Activated CD8-positive, alpha-beta T cell treated with anti-CD3 and anti-CD28 coated beads for 36 hours (primary cell): ENCODE results near the gene TBL1XR1. TPM values are rescaled to one million over a fixed set of nuclear protein-coding genes. Genes with fewer than 3 reads are reported as not detected.

ENCODE experiments used
- ATAC-seq: fragments of 200-7000 bp; cut with Tn5 transposase; one replicate; pipeline ENCODE4 v1.10.0; 2021; ENCODE audit warnings: mild to moderate bottlenecking, moderate library complexity
- CTCF ChIA-PET: fragments of 350-600 bp; sonication (Branson Sonifier 250); formaldehyde crosslinking; loops from one replicate; lab custom pipeline; 2021; ENCODE audit warnings: antibody characterized with exemption; lab: Charles Lee
- POLR2A ChIA-PET: fragments of 350-600 bp; sonication (Branson Sonifier 250); formaldehyde crosslinking; loops from one replicate; lab custom pipeline; 2021; ENCODE audit warnings: antibody characterized with exemption; lab: Charles Lee
- DNase-seq: peaks from one replicate; pipeline ENCODE4 v3.0.0-alpha.2; 2020
- H3K27ac Mint-ChIP-seq: one replicate; pipeline ENCODE4 v1.8.0; 2021; ENCODE audit warnings: mild to moderate bottlenecking, mixed read lengths
- H3K27me3 Mint-ChIP-seq: one replicate; pipeline ENCODE4 v1.8.0; 2021; ENCODE audit warnings: mixed read lengths
- H3K36me3 Mint-ChIP-seq: one replicate; pipeline ENCODE4 v1.8.0; 2021; ENCODE audit warnings: low read depth, mixed read lengths
- H3K4me1 Mint-ChIP-seq: one replicate; pipeline ENCODE4 v1.8.0; 2021; ENCODE audit warnings: low read depth, mixed read lengths
- H3K4me3 Mint-ChIP-seq: one replicate; pipeline ENCODE4 v1.8.0; 2021; ENCODE audit warnings: mild to moderate bottlenecking, moderate library complexity, mixed read lengths
- H3K9me3 Mint-ChIP-seq: one replicate; pipeline ENCODE4 v1.8.0; 2021; ENCODE audit warnings: mixed read lengths
- intact Hi-C: fragments of 100-400 bp; cut with micrococcal nuclease; formaldehyde crosslinking; loops from one replicate; pipeline ENCODE4 v1.10.0; 2022
- total RNA-seq, 2 experiments: library from RNA; stranded (reverse); gene quantifications; one replicate each; pipeline ENCODE4 v1.2.3, GENCODE V29; 2021
- TF ChIP-seq, protein P1 (sequence below): fragments of 200-600 bp; IDR thresholded peaks from one replicate; pipeline ENCODE4 v1.8.0; 2022; ENCODE audit warnings: antibody characterized with exemption, mild to moderate bottlenecking

Gene TBL1XR1
- total RNA-seq, result 100 to 1,000 TPM; 153 to 158 TPM

DNA sequence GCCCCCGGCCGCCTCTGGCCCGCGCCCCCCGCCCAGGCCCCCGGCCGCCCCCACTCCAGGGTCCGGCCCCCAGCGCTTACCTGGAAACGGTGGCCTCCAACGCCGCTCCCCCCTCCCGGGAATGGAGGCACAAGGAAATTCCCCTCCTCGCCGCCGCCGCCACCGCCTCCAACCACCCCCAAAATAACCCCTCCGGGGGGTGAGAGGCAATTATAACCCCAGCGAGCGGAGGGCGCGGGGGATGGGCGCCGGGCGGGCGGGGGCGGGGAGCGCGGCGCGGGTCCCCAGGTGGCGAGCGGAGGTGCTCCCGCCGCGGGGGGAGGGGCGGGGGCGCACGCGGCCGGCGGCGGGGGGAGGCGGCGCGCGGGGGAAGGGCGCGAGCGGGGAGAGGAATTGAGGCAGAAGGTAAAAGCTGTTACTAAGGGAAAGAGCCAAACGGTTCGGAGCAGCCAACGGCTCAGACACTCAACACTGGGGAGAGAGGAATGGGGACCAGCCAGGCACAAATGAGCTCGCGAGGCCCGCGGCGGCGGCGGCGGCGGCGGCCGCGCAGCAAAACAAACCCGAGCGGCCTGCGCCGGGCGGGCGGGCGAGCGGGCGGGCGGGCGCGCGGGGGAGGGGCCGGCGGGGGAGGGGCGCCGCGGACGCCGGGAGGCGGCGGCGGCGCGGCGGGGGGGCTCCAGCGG, at the start of gene TBL1XR1:
Gene TBL1XR1, minus strand, starts transcription at position 442 of the 686 bp plus-strand sequence. CDS start 132,505 bp downstream, outside the sequence.
- Mint-ChIP-seq H3K4me1 (peaks cover 51% of the 10 kb centered on the region), H3K9me3 (peaks cover 3% of the 10 kb centered on the region), H3K27me3 (no peaks in the 10 kb centered on the region), H3K4me3 (peak within 1 kb of the TSS; percentile 92), H3K27ac (peak within 1 kb of the TSS; percentile 99), H3K36me3 (peaks cover 27% of the 10 kb centered on the region)
- CTCF ChIA-PET, result interaction anchor here (0.9 to 1.7 kb wide), 6 partner anchors 51 to 445 kb away, joined by 3 to 5 read pairs (median 3); no protein-coding TSS in a partner anchor
- ATAC-seq (peak; percentile 43), DNase-seq (peak; percentile 90)
- TF ChIP-seq, protein P1, sequence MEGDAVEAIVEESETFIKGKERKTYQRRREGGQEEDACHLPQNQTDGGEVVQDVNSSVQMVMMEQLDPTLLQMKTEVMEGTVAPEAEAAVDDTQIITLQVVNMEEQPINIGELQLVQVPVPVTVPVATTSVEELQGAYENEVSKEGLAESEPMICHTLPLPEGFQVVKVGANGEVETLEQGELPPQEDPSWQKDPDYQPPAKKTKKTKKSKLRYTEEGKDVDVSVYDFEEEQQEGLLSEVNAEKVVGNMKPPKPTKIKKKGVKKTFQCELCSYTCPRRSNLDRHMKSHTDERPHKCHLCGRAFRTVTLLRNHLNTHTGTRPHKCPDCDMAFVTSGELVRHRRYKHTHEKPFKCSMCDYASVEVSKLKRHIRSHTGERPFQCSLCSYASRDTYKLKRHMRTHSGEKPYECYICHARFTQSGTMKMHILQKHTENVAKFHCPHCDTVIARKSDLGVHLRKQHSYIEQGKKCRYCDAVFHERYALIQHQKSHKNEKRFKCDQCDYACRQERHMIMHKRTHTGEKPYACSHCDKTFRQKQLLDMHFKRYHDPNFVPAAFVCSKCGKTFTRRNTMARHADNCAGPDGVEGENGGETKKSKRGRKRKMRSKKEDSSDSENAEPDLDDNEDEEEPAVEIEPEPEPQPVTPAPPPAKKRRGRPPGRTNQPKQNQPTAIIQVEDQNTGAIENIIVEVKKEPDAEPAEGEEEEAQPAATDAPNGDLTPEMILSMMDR, result no peak
- POLR2A ChIA-PET, result interaction anchor here (1.0 to 6.5 kb wide), 10 partner anchors 13 to 174 kb away, joined by 3 to 111 read pairs (median 5); no protein-coding TSS in a partner anchor
- intact Hi-C loops, result loop anchor here (5.0 kb wide), 1 partner anchor 140 kb away; no protein-coding TSS in a partner anchor

DNA sequence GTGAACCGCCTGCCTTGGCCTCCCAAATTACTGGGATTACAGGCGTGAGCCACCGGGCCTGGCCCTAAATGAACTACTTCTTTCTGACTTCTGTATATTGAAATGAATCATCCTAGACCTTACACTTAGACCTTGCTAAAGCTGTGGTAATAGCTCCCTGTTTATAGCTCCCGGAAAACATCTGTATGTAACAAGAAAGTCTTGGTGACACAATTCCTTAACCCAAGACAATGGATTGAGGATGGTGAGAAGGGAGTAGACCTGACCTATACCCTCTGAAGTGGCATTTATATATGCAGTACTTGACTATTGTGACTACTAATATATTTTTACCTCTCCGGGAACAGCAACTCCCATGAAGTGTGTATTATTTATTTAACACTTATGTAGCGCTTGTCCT, 48.0 kb upstream of the TBL1XR1 start:
- no peaks in the 10 kb centered on the region for H3K27me3 Mint-ChIP-seq
- CTCF ChIA-PET, result no interaction called here
- no peak overlapping the region for H3K27ac Mint-ChIP-seq
- H3K9me3 Mint-ChIP-seq, result peaks cover 4% of the 10 kb centered on the region
- POLR2A ChIA-PET, result no interaction called here
- no peak overlapping the region for H3K4me3 Mint-ChIP-seq
- TF ChIP-seq, protein P1, result no peak
- DNase-seq (no peak), ATAC-seq (no peak)
- intact Hi-C loops, result no loop called here
- peaks cover 6% of the 10 kb centered on the region for H3K4me1 Mint-ChIP-seq
- H3K36me3 Mint-ChIP-seq, result no peaks in the 10 kb centered on the region

DNA sequence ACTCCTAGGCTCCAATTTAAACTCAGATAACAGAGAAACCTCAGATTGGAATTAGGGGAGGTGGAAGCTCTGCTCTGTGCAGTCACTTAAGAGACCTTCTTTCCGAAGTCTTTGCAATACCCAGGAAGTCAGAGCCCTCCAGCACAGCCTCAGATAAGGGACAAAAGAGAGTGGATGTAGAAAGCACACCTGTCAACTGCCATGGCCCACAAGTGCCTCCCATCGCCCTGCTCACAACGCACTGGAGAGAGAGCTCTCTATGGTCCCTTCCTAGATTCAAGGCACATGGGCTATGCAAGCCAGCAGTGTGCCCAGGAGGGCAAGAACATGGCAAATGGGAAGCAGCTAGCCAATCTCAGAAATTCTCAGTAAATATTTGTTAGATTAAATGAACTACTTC, 47.3 kb upstream of the TBL1XR1 start:
- peaks cover 4% of the 10 kb centered on the region for H3K9me3 Mint-ChIP-seq
- POLR2A ChIA-PET, result no interaction called here
- no peaks in the 10 kb centered on the region for H3K36me3 Mint-ChIP-seq
- TF ChIP-seq, protein P1, result no peak
- intact Hi-C loops, result no loop called here
- CTCF ChIA-PET, result no interaction called here
- no peak overlapping the region for H3K4me3 Mint-ChIP-seq
- H3K27me3 Mint-ChIP-seq, result no peaks in the 10 kb centered on the region
- no peak overlapping the region for H3K27ac Mint-ChIP-seq
- ATAC-seq (no peak), DNase-seq (no peak)
- H3K4me1 Mint-ChIP-seq, result peaks cover 6% of the 10 kb centered on the region

DNA sequence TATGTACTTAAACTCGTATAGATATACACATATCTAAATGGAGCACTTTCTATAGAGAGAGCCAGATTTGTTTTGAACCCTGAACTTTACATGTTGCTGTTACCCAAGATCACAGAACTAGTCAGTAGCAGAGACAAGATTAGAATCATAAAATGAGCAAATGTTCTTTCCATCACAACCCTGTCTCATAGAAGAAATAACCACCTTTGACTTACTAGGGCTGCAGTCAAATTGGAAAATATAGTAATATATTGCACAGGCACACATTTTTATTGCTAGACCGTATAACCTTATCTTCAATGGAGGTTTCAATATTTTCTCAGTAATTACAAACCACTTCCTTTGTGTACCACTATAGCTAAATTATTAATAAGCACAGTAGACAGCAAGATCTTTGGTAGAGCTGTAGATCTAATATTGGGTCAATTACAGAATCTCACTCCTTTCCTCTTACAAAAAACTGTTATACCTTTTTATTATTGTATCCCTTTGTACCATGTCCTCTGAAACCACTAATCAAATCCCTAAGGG, 41.5 kb upstream of the TBL1XR1 start:
- Mint-ChIP-seq H3K4me1 (peaks cover 16% of the 10 kb centered on the region), H3K4me3 (no peak overlapping the region), H3K27ac (no peak overlapping the region), H3K9me3 (no peaks in the 10 kb centered on the region), H3K27me3 (no peaks in the 10 kb centered on the region), H3K36me3 (no peaks in the 10 kb centered on the region)
- intact Hi-C loops, result no loop called here
- TF ChIP-seq, protein P1, result no peak
- ChIA-PET POLR2A (no interaction called here), CTCF (no interaction called here)
- no peak for DNase-seq
- ATAC-seq, result no peak

DNA sequence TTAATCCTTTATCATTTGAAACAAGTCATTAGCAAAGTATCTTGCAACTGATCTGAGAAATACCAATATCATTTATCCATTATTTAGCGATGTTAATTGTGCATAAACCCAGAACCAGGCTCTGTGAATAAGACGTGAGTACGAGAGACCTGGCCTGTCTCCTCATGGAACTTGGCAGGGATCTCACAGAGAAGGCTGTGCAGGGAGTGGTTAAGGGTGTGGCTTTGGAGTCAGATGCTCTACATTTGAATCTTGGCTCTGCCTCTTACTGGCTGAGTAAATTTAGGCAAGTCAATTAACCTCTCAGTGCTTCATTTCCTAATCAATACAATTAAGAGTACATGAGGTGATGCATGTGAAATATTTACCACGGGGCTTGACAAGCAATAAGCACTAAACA, 39.9 kb upstream of the TBL1XR1 start:
- peaks cover 10% of the 10 kb centered on the region for H3K4me1 Mint-ChIP-seq
- CTCF ChIA-PET, result no interaction called here
- no peak for DNase-seq
- H3K9me3 Mint-ChIP-seq, result no peaks in the 10 kb centered on the region
- H3K27ac Mint-ChIP-seq, result no peak overlapping the region
- no peak for ATAC-seq
- H3K36me3 Mint-ChIP-seq, result no peaks in the 10 kb centered on the region
- POLR2A ChIA-PET, result no interaction called here
- no peak overlapping the region for H3K4me3 Mint-ChIP-seq
- intact Hi-C loops, result no loop called here
- H3K27me3 Mint-ChIP-seq, result no peaks in the 10 kb centered on the region
- TF ChIP-seq, protein P1, result no peak
